ENCODE results near the gene FHIT. TPM values are rescaled to one million over a fixed set of nuclear protein-coding genes. Genes with fewer than 3 reads are reported as not detected.

Gene FHIT
- total and polyA plus RNA-seq, 2 experiments from 2014 or later = 9.7 to 16.2 TPM

DNA sequence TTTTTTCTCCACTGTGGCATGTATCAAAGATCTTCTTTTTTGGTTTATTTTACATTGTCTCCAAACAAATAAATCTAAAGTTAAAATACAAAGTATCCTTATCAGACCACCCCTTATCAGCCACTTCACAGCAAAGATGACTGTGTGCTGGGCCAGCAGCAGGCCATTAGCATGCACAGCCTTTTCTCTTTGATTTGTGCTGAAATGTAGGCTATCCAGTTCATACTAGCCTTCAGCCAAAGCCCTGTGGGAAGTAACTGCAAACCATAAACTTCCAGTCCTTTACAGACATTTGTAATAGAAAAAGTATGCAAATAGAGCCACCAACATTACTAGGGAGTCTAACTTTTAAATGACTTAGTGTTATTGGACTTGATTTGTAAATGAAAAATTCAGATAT, 816.3 kb downstream of the FHIT start:
- Histone ChIP-seq H3K27me3 (no peaks in the 10 kb centered on the region), H3K4me1 (ENCODE audit: insufficient read depth) (no peaks in the 10 kb centered on the region), H3K36me3 (replicated peaks; ENCODE audit: insufficient read depth, low read depth) (no peaks in the 10 kb centered on the region), H3K4me3 (no peak overlapping the region), H3K9me3 (ENCODE audit: low read depth) (no peaks in the 10 kb centered on the region), H3K27ac (no peak overlapping the region), H2AFZ (no peak overlapping the region), H3K4me2 (no peak overlapping the region), H4K20me1 (ENCODE audit: insufficient read depth, poor library complexity, severe bottlenecking) (no peaks in the 10 kb centered on the region), H3K79me2 (no peaks in the 10 kb centered on the region), H3K9me2 (replicated peaks; ENCODE audit: insufficient read depth) (no peaks in the 10 kb centered on the region)
- DNase-seq (ENCODE audit: low spot score) = no peak
- TF ChIP-seq EZH2 (IDR thresholded peaks at IDR 0.05; ENCODE audit: borderline replicate concordance) = no peak
- TF ChIP-seq, protein P1, sequence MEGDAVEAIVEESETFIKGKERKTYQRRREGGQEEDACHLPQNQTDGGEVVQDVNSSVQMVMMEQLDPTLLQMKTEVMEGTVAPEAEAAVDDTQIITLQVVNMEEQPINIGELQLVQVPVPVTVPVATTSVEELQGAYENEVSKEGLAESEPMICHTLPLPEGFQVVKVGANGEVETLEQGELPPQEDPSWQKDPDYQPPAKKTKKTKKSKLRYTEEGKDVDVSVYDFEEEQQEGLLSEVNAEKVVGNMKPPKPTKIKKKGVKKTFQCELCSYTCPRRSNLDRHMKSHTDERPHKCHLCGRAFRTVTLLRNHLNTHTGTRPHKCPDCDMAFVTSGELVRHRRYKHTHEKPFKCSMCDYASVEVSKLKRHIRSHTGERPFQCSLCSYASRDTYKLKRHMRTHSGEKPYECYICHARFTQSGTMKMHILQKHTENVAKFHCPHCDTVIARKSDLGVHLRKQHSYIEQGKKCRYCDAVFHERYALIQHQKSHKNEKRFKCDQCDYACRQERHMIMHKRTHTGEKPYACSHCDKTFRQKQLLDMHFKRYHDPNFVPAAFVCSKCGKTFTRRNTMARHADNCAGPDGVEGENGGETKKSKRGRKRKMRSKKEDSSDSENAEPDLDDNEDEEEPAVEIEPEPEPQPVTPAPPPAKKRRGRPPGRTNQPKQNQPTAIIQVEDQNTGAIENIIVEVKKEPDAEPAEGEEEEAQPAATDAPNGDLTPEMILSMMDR (IDR thresholded peaks at IDR 0.05; ENCODE audit: poor library complexity) = no peak
- TF ChIP-seq EZH2phosphoT487 (IDR thresholded peaks at IDR 0.05; ENCODE audit: low read depth, severe bottlenecking, unreplicated experiment) = no peak

DNA sequence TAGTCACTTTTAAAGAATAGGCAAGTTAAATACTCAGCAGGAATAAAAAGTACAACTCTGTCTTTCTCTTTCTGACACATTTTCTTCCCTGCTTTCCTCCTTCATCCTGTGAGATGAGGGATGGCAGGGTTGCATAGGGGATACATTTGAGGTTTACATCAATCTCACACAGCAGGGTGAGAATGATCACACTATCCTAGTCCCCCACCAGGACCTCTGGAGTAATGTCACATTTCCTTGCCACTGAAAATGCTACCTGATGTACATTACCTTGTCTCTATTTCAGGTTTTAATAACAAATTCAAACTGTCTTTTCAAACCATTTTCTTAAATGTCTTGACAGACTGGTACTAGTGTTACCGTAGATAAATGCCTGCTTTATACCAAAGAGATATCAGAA, 816.9 kb downstream of the FHIT start:
- H3K4me2 ChIP-seq = no peak overlapping the region
- H3K27ac ChIP-seq = no peak overlapping the region
- H3K4me1 ChIP-seq (ENCODE audit: insufficient read depth) = no peaks in the 10 kb centered on the region
- TF ChIP-seq, protein P1 (IDR thresholded peaks at IDR 0.05; ENCODE audit: poor library complexity) = no peak
- TF ChIP-seq EZH2phosphoT487 (IDR thresholded peaks at IDR 0.05; ENCODE audit: low read depth, severe bottlenecking, unreplicated experiment) = no peak
- no peak for TF ChIP-seq EZH2 (IDR thresholded peaks at IDR 0.05; ENCODE audit: borderline replicate concordance)
- no peak for DNase-seq (ENCODE audit: low spot score)
- 90% methylated on average over 1 of the region's 1 CpG for WGBS (ENCODE audit: low lambda C conversion rate, missing lambda C conversion rate)
- no peaks in the 10 kb centered on the region for H3K36me3 ChIP-seq (replicated peaks; ENCODE audit: insufficient read depth, low read depth)
- no peak overlapping the region for H2AFZ ChIP-seq
- no peaks in the 10 kb centered on the region for H3K9me2 ChIP-seq (replicated peaks; ENCODE audit: insufficient read depth)
- no peaks in the 10 kb centered on the region for H3K9me3 ChIP-seq (ENCODE audit: low read depth)
- H4K20me1 ChIP-seq (ENCODE audit: insufficient read depth, poor library complexity, severe bottlenecking) = no peaks in the 10 kb centered on the region
- no peaks in the 10 kb centered on the region for H3K27me3 ChIP-seq
- H3K4me3 ChIP-seq = no peak overlapping the region
- H3K79me2 ChIP-seq = no peaks in the 10 kb centered on the region

DNA sequence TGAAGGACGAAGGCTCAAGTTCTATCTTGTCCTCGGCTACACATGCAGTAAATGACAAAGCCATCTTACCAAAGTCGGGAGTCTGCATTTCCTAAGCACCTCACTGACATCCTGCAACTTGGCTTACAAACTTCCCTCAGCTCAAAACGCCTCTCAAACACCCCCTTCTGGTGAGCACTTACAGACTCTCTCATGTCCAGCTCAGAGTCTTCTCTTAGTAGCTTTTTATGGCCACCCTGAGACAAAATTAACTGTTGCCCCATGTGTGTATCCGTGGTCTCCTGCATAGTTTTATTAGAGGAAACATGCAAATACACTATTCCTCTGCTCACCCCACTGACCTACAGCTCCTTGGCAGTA, 819.7 kb downstream of the FHIT start:
- H3K27ac ChIP-seq = no peak overlapping the region
- H3K4me3 ChIP-seq = no peak overlapping the region
- H2AFZ ChIP-seq = no peak overlapping the region
- no peaks in the 10 kb centered on the region for H3K36me3 ChIP-seq (replicated peaks; ENCODE audit: insufficient read depth, low read depth)
- no peaks in the 10 kb centered on the region for H4K20me1 ChIP-seq (ENCODE audit: insufficient read depth, poor library complexity, severe bottlenecking)
- no peaks in the 10 kb centered on the region for H3K9me3 ChIP-seq (ENCODE audit: low read depth)
- 63% methylated on average over 5 of the region's 5 CpGs for WGBS (ENCODE audit: low lambda C conversion rate, missing lambda C conversion rate)
- TF ChIP-seq, protein P1 (IDR thresholded peaks at IDR 0.05; ENCODE audit: poor library complexity) = no peak
- TF ChIP-seq EZH2phosphoT487 (IDR thresholded peaks at IDR 0.05; ENCODE audit: low read depth, severe bottlenecking, unreplicated experiment) = no peak
- H3K9me2 ChIP-seq (replicated peaks; ENCODE audit: insufficient read depth) = no peaks in the 10 kb centered on the region
- H3K27me3 ChIP-seq = no peaks in the 10 kb centered on the region
- H3K4me2 ChIP-seq = no peak overlapping the region
- H3K4me1 ChIP-seq (ENCODE audit: insufficient read depth) = no peaks in the 10 kb centered on the region
- DNase-seq (ENCODE audit: low spot score) = no peak
- no peaks in the 10 kb centered on the region for H3K79me2 ChIP-seq

DNA sequence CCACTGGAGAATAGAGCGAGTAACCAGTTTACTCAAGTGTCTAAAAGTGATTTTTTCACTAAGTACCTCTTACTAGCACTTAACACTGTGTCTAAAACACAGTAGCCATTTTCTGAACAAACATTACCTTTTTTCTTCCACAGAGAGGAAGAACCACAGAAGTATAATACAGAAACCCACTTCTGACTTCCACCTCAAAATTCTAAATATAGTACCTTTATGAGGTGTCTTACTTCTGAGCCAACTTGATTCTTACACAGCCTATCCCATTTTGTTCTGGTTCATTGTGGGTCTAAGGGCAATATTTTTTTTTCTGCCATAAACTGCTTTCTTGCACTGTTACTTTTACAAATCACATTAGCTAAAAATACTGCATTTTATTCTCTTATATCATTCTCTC, 821.0 kb downstream of the FHIT start:
- Histone ChIP-seq H3K9me2 (replicated peaks; ENCODE audit: insufficient read depth) (no peaks in the 10 kb centered on the region), H3K27ac (no peak overlapping the region), H3K36me3 (replicated peaks; ENCODE audit: insufficient read depth, low read depth) (no peaks in the 10 kb centered on the region), H4K20me1 (ENCODE audit: insufficient read depth, poor library complexity, severe bottlenecking) (no peaks in the 10 kb centered on the region), H3K4me3 (no peak overlapping the region), H3K9me3 (ENCODE audit: low read depth) (no peaks in the 10 kb centered on the region), H3K4me1 (ENCODE audit: insufficient read depth) (no peaks in the 10 kb centered on the region), H3K79me2 (no peaks in the 10 kb centered on the region), H2AFZ (no peak overlapping the region), H3K27me3 (no peaks in the 10 kb centered on the region), H3K4me2 (no peak overlapping the region)
- 85% methylated on average over 1 of the region's 1 CpG for WGBS (ENCODE audit: low lambda C conversion rate, missing lambda C conversion rate)
- TF ChIP-seq EZH2phosphoT487 (IDR thresholded peaks at IDR 0.05; ENCODE audit: low read depth, severe bottlenecking, unreplicated experiment) (no peak), EZH2 (IDR thresholded peaks at IDR 0.05; ENCODE audit: borderline replicate concordance) (no peak)
- TF ChIP-seq, protein P1 (IDR thresholded peaks at IDR 0.05; ENCODE audit: poor library complexity) = no peak
- no peak for DNase-seq (ENCODE audit: low spot score)

Measured in hepatocyte (in vitro differentiated cells).